Measurements from ENCODE around the gene NBAS.

DNA sequence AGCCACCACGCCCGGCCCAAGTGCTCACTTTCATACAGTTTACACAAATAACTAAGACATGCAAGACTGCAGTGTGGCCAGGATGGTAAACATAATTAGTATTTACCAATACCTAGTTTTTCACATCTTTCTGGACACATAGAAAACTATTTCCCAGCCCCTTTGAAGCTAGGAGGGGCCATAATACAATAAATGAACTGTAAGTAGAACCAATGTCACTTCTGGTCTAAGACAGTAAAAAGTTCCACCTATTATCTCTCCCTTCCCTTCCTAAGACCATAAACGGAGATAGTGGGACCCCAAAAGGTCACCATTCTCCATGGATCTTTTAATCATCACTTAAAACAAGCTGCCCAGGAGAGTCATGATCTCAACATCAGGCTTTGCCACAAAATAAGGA is 51.0 kb downstream of the NBAS start:
- TF ChIP-seq POLR2AphosphoS5 (IDR thresholded peaks at IDR 0.05; ENCODE audit: borderline replicate concordance, low read depth, low read length) (no peak), EZH2 (IDR thresholded peaks at IDR 0.05) (no peak), FOXP2 (optimal IDR thresholded peaks at IDR 0.05; ENCODE audit: control extremely low read depth, extremely low read length, insufficient read depth) (no peak)

Measured in SK-N-MC (cell line).